GM18519 (cell line): ENCODE data around the gene CUX1.
"Not testable (repeated sequence)": the region's sequence is repeated elsewhere in the genome, so short reads cannot be mapped to it uniquely, and the experiment has no call there.

Experiments used
- ATAC-seq: cut with Tn5 transposase; IDR thresholded peaks from one replicate; pipeline ENCODE4 v1.9.1; 2021; ENCODE audit warnings: mild to moderate bottlenecking, moderate library complexity; ENCODE audit not compliant: unreplicated experiment, low FRiP score

The CUX1 gene

GRCh38 chr7:101817471-101818286 is at the start of gene CUX1:
CUX1 (plus strand) TSS chr7:101817626; CDS start chr7:101817640, 14 bp downstream.
- ATAC-seq = no peak

GRCh38 chr7:101768280-101768679 is 49.1 kb upstream of the CUX1 start:
- ATAC-seq = no peak

- ATAC-seq = no peak
Observed at GRCh38 chr7:101770466-101770865, 47.0 kb upstream of the CUX1 start.

- no peak for ATAC-seq
Observed at GRCh38 chr7:101772508-101773211, 44.8 kb upstream of the CUX1 start.

DNA sequence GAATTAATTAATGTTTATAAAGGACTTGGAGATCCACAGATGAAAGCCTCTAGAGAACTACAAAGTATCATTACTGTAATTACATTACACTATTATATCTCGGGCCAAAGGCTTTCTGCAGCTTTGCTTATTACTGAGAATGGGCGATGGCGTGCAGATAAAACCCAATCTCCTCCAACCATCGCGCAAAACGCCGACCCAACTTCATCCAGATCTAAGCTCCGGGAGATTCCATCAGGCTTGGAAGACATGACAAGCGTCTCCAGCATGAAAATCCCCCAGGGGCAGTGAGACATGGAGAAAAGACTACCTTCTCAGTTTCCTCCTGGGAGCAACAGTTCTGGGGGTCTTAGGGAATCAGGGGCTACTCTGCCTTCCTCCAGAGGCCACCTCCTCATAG is 42.2 kb upstream of the CUX1 start:
- no peak for ATAC-seq

- ATAC-seq = no peak
Observed at GRCh38 chr7:101778026-101778580, 39.3 kb upstream of the CUX1 start.

GRCh38 chr7:101779267-101779666 is 38.2 kb upstream of the CUX1 start:
- ATAC-seq = no peak

- no peak for ATAC-seq
Observed at GRCh38 chr7:101780281-101780680, 37.1 kb upstream of the CUX1 start.

- no peak for ATAC-seq
Observed at GRCh38 chr7:101781439-101781838, 36.0 kb upstream of the CUX1 start.

- no peak for ATAC-seq
Observed at GRCh38 chr7:101782476-101782875, 35.0 kb upstream of the CUX1 start.

DNA sequence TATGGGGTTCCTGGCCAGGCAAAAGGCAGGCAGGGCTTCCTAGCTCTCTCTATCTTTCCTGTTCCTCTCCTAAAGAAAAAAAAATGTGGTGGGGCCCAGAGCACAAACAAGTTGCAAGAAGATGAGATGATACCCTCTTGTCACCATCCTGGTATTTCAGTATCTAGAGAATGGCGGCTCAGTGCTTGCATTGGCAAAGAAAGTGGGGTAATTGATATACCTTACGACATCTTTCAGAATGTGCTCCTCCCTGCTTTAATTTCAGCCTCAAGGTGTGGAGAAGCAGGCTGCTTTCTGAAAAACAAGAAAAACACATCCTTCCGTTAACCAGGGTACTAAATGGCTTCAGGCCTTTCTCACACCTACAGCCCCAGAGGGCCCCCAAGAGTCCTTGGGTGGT is 34.5 kb upstream of the CUX1 start:
- ATAC-seq = no peak

- ATAC-seq = no peak
Observed at GRCh38 chr7:101783381-101784181, 33.8 kb upstream of the CUX1 start.

- ATAC-seq = no peak
Observed at GRCh38 chr7:101784292-101785127, 32.9 kb upstream of the CUX1 start.

GRCh38 chr7:101787864-101788263 is 29.6 kb upstream of the CUX1 start:
- no peak for ATAC-seq

GRCh38 chr7:101788517-101788916 is 28.9 kb upstream of the CUX1 start:
- ATAC-seq = no peak

GRCh38 chr7:101790566-101791293 is 26.7 kb upstream of the CUX1 start:
- ATAC-seq = no peak

- ATAC-seq = no peak
Observed at GRCh38 chr7:101792051-101792681, 25.3 kb upstream of the CUX1 start.

DNA sequence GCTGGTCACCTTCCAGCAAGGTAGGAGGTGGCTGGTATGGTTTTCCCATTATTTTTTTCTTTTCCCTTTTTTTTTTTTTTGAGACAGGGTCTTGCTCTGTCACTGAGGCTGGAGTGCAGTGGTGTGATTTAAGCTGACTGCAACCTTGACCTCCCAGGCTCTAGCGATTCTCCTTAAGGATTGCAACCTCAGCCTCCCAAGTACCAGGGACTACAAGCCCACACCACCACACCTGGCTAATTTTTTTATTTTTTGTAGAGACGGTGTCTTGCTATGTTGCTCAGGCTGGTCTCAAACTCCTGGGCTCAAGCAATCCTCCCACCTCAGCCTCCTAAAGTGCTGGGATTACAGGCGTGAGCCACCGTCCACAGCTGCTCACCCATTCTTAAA is 24.7 kb upstream of the CUX1 start:
- not testable (repeated sequence) for ATAC-seq

DNA sequence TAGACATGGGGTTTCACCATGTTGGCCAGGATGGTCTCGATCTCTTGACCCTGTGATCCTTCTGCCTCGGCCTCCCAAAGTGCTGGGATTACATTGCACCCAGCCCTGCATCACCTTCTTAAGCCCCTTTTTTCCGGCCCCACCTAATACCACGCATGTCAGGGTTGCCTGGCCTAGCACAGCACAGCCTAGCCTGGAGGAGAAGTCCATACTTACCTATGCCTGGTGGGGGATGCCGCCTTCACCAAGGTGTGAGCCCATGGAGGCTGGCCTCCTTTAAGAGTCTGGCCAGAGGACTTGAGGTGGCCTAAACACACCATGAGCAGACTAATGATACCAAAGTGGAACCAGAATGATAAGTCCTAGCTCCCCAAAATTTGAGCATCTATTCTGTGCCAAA is 22.0 kb upstream of the CUX1 start:
- ATAC-seq = no peak
